HG03280 (cell line): Measurements from ENCODE around the gene GPATCH11.

Experiments used
- ATAC-seq: cut with Tn5 transposase; IDR thresholded peaks from one replicate; pipeline ENCODE4 v1.9.1; 2021; ENCODE audit warnings: mild to moderate bottlenecking, moderate library complexity; ENCODE audit not compliant: unreplicated experiment

The GPATCH11 gene

DNA sequence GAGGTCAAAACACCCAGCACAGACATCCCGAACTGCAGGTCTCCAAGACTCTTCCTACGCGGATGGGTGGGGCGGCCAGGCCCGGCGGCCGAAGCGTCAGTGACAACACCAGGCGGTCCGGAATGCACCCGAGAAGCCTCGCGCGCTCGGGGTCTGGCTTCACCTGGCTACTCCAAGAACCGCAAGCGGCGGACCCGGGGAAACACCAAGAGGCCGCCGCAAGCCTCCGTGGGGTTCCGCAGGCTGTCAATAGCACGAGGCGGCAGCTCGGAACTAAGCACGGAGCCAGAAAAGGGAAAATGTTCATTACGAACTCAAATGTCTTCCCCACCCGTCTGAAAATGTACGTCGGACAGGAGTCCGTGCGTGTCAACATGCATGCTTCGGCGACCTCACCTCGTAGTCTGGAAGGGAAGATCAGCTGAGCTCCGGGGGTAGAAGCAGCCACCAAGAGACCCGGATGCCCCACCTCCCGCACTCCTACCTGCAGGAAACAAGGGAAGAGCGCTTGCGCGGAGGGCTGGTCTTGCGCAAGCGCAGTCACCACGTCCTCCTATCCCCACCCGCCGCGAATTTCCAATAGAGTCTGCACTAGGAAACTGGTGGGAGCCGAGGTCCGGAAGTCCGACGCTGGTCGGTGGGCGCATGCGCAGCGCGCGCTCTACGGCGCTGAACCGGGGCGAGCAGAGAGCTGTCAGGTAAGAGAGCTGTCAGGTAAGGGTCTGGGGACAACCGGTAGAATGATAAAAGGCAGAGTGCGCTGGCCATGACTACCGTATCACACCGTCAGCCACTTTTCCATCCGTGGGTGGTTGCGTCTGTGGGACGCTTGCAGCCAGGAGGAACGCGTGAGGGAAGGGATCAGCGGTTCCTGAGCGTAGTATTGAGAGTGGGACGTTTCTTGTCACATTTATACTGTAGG, at the start of gene GPATCH11, which contains the start of gene HEATR5B:
TSS of gene GPATCH11 (plus strand) at position 646 of the 922 bp plus-strand sequence. CDS start 3,864 bp downstream, outside the sequence.
TSS of gene HEATR5B (minus strand) at position 500 of the 922 bp plus-strand sequence. CDS start 958 bp downstream, outside the sequence.
- peak; percentile 78 for ATAC-seq

DNA sequence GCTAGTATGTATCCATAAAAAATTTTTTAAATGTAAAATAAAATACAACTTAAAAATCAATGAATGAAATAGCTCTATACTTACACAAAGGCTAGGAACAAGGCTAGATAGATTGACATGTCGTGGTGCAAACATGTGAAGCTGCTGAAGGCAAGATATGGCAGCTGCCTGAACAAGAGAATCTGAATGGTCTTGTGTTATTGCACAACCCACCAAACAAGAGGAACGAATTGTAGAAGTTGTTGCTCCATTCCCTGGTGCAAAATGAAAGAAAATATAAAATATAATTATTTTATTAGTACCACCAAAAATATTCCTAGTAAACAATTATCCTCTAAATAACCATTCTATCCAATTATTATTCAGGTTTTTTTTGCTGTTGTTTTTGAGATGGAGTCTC, 46.5 kb upstream of the GPATCH11 start:
- ATAC-seq = no peak

DNA sequence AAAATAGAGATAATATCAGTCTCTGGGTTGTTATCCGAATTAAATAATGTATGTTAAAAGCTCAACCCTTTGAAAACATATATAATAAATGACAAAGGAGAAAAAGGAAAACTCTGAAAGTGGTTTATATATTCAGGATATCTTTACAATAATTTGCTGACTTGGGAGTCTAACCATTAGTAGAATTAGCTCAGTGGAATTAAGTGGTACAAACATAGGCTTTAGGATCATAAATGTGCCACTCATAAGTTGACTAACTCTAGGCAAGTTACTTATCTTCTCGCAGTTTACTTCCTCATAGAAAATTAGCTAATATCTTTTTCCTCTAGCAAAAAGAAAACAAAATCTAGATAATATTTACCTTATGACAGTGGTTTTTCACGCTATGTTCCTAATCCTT, 44.7 kb upstream of the GPATCH11 start:
- ATAC-seq = no peak

DNA sequence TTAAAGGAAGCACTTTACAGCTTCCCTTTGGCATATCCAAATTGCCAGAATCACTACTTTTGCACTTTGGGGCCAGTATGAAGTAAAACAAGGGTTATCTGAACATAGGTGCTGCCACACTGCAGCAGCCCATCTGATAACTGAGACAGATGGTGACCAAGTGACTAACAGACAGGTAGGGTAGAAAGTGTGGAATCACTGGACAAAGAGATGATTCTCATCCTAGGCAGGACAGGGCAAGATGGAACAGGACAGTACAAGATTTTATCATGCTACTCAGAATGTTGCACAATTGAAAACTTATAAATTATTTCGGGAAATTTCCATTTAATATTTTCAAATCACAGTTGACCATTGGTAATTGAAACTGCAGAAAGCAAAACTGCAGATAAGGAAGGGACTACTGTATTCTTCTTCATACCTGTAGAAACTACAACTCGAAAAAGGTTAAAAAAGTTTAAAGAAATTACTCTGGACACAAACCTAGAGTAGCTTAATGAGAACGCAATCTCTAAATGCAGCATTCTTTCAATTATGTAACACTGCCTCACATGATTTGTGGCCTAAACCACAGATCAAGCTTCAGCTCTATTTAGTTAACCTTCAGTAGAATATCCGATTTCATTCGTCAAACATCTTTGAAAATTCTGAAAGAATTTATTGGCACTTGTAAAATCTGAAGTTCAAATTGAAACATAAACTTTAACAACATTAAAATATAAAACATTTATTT, 31.6 kb upstream of the GPATCH11 start:
- ATAC-seq = no peak

DNA sequence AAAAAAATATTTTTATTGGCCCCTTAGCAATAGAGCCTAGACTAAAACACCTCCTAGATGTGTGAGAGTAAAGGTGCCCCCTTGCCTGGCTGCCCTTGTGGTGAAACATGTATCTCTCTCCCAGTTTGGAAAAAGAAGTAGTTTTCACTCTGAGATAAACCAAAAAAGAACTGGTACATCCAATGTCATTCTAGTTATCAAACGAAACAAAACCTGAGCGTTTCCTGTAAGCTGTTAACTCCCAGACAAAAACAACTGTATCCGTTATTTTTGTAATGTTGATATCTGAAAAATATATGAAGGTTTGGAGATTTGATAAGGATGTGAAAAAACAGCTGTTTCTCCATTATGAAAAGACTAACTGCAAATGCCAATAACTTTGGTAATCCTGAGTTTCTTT, 24.5 kb upstream of the GPATCH11 start:
- ATAC-seq = no peak

DNA sequence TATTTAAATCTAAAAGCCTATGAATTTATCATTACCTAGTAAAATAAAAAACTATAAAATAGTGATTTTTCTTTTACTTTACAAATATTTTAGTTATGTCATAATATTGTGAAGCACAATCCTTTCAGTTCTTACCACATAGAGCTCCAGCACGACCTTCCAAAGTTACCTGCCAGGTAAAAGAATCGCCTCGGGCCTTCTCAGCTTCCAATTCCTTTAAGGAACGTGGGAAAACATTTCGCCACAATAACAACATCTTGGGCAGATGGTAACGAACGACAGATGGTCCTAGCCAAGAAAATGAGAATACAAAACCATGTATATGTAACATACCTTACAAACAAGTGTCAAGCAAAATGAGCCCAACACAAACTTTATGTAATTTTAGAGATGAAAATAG, 23.9 kb upstream of the GPATCH11 start:
- no peak for ATAC-seq

DNA sequence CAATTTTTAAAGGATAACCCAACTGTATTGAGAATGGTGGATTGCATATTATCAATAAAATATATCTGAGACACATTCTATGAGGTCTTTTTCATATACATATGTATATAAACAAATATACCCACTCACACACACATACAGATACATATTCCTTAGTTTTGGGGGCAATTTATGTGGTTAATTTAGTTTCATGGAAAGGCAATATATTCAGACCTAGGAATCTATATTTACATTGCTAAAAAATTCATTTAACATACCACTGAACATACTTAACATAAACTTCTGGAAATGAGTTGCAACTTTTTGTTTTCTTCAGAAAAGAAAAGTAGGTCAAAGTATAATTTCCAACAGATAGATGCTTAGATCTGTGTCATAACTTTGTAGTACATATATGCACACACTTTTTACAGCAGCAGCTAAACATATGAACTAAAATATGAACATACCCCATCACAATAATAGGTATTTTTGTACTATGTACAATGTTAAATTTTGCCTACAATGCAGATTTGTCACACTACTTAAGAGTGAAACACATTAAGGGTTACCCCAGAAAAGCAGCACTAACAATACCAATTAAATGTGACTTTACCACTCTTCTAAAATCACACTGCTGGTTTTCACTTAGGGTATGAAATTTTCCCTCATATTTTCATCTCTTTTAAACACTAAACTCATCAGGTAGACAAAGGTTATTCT, 23.2 kb upstream of the GPATCH11 start:
- ATAC-seq = no peak

DNA sequence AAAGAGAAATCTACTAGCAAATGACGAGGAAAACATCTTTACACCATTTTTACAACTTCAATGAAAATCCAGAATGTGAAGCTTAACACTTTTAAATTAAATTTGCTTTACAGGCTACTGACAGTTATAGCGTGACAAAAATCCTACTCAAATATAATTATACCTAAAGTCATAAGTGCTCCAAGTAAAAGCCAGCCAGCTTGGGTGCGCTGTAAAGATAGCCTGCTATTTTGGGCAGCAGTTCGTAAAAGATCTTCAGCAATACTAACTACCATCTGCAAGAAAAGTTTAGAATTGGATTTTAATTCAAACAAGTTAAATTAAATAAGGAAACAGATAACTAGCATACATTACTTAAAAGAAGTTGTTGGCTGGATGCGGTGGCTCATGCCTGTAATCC, 22.5 kb upstream of the GPATCH11 start:
- ATAC-seq = no peak

DNA sequence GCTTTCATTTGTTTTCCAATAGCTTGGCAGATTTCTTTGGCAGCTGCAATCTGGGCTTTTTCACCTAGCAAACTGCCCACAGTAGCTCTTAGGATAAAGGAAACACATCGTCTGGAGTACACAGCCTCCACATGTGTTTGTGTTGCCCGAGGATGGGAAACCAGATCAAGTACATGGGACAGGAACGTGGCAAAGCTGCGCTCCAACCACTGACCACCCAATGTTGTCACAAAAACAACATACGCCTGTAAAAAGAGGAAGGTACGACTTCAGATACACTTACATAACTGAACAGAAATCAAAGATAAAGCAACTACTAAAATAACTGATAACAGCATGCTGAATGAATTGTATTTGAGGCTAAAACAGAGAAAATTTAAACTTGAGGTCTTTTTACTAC, 15.6 kb upstream of the GPATCH11 start:
- no peak for ATAC-seq

DNA sequence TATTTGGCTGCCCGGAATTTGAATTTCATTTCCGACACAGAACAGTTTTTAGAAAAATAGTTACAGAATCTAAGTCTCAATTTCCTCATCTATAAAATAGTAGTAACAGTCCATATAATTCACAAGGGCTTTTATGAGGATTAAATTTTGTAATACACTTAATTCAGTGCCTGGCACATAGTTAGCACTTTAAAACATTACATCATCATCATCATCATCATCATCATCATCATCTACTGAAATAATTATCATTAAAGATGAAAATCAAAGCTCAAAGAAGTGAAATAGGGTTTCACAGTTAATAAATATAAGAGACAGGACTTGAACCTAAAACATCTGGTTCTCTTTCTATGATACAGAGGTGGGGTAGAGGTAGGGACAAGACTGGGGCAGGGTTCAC, 13.4 kb upstream of the GPATCH11 start:
- no peak for ATAC-seq

DNA sequence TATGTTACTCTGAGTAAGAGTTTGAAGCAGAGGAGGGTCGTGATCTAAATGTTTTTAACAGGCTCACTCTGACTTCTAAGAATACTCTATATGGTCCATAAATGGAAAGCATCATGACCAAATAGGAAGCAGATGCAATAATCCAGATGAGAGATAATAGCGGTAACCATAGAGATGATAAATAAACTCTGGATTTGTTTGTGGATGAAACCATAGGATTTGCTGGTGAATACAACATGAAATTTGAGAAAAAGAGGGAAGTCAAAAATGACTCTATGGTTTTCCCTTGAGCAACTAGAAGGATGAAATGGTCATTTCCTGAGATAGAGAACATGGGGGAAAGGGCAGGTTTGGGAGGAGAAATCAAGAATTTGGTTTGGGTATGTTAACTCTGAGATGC, 4.1 kb upstream of the GPATCH11 start:
- ATAC-seq = no peak

DNA sequence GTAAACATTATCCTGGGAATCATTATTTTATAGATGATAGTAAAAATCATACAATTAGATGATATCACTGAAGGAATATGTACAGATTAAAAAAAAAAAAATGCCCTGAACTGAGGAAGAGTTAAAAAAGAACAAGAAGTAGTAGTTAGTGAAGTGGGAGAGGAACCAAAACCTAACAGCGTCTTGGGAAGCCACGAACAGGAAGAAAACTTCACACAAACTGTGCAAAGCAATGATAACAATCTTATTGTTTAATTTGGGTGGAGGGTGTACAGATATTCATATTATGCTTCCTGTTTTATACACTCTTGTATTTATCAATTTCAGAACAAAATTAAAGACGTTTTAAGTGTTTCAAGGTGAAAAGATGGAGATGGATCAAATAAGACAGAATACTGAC, 3.6 kb upstream of the GPATCH11 start:
- ATAC-seq = no peak

DNA sequence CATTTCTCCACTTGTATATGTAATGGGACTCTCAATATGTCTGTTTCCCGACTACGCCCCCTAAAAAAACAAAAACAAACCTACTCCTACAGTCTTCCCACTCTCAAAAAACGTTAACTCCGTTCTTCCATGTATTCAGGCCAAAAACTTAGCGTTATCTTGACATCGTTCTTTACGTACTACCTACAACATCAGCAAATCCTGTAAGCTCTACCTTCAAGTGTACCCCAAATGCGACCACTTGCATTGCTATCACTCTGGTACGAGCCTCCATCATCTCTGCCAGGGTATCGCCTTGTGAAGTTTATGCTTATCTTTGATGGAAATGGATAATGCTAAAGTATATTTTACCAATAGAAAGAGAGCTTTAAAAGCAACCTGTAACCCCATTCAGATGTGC, 479 bp downstream of the GPATCH11 start:
- ATAC-seq = no peak

DNA sequence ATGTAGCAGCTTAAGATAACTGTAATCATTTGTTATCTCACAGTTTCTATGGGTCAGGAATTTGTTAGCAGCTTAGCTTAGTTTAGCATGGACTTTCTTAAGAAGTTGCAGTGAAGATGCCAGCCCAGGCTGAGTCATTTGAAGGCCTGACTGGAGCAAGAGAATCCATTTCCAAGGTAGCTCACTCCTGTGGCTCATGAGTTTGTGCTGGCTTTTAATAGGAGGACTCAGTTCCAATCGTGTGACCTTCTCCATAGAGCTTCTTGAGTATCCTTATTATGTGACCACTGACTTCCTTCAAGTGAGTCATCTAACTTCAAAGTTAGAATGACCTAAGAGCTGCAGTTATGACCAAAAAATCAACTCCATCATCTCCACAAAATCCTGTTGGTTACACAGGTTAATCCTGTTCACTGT, 1.4 kb downstream of the GPATCH11 start:
- no peak for ATAC-seq

DNA sequence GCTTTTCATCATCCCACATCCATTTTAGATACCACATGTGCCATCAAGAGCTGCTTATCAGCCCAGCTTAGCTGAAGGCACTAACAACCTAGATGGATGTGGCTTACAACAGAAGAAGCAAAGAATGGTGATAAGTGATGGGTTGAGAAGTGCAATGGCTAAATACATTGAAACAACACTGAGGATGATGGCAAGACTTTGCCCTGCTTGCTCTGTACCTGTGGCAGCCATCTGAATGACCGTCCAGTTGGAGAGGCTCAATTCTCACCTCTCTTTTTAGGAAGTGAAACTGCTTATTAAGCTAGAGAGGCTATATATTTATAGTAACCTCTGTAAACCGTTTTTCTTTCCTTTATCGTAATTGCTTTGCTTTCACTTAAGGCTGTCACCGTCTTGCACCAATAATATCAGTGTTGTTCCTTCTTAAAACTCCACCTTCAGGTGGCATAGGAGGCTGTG, 5.7 kb downstream of the GPATCH11 start:
- ATAC-seq = peak; percentile 81

DNA sequence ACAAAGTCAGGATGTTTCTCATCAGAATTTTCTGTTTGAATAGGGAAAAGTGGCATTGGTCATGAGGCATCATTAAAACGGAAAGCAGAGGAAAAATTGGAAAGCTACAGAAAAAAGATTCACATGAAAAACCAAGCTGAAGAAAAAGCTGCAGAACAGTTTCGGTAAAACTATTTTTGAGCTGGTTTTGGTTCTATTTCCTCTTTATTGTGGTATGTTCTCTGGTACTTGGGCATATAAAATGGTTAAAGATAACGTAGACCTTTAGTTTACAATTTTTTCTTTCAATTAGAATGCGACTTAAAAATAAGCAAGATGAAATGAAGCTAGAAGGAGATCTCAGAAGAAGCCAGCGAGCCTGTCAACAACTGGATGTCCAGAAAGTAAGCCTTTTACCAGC, 7.6 kb downstream of the GPATCH11 start:
- ATAC-seq = peak; percentile 54

DNA sequence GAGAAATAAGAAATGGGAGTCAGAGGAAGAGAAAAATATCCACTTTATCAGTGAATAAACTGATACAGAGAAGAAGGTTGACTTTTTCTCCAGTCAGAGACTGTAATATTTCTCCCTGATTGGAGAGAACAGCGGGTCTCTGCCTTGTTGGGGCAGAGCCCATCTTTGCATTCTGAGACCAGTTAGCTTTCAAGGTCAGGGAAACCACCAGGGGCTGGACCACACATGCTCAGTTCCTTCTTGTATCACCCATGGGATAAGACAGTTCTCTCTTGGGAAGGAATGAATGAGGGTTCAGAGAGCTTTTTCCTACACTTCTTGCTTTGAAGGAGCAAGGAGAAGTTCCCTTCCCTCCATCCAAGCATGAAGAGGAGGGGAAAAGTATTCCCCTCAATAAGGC, 12.2 kb downstream of the GPATCH11 start:
- ATAC-seq = no peak

DNA sequence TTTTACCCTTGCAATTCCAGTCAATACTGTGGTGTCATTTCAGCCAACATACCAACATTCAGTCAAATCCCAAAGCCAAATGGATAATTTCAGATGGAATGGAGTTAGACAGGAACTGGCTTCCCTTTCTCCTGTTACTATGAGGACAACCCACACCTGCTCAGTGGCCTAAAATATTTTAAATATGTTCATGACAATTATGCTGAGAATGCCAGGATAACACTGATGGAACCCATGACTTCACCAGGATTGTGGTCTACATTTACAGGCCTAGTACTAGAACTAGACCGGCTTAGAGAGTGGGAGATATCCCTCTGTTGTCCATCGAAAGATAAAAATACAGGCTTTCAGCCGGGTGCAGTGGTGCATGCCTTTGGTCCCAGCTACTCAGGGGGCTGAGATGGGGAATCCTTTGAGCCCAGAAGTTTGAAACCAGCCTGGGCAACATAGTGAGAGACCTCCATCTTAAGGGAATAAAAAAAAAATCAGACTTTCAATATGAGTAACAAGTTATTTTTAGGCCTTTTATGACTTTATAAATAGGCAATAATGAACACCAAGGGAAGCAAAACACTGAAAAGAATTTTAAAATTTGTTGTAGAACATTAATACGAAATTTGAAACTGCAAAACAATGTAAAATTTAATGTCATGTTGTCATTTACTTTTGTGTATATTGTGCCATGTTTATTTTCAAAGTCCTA, 14.2 kb downstream of the GPATCH11 start:
- ATAC-seq = no peak

DNA sequence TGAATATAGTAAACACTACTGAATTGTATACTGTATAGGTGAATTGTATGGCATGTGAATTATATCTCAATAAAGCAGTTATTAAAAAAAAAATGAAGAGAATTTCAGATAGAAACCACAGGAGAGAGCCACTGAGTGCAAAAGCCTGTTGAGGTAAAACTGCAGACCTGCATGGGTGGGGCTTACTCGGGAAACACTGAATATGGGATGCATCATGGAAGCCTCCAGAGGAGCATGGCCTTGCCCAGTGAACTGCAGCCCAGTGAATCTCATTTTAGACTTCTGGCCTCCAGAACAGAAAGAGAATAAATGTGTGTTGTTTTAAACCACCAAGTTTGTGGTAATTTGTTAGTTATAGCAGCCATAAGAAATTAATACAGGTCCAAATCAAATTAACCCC, 15.7 kb downstream of the GPATCH11 start:
- ATAC-seq = no peak

DNA sequence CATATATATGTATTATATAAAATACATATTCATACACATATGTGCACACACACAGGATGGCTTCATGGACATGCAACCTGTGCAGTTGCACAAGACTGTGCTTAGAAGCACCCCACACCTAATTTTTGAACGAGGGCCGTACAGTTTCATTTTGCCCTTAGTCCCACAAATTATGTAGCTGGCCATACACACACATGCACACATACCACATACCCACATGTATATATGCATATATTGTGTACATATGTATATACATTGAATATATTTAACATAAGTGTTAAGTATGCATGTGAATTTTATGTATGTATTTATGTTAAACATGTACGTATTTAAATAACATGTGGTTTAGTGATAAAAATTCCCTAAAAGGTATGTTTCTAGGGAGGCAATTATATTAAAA, 18.3 kb downstream of the GPATCH11 start:
- no peak for ATAC-seq

DNA sequence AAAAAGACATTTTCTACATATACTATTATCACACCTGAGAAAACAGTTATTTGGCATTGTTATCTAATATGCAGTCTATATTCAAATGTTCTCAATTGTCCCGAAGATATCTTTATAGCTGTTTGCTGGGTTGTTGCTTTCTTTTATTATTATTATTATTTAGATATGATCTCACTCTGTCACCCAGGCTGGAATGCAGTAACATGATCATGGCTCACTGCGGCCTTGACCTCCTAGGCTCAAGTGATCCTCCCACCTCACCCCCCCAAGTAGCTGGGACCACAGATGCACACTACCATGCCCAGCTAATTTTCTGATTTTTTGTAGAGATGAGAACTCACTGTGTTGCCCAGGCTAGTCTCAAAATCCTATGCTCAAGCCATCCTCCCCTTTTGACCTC, 19.9 kb downstream of the GPATCH11 start:
- ATAC-seq = no peak
